ENCODE results near the gene TNIP1.

TNIP1 gene

DNA sequence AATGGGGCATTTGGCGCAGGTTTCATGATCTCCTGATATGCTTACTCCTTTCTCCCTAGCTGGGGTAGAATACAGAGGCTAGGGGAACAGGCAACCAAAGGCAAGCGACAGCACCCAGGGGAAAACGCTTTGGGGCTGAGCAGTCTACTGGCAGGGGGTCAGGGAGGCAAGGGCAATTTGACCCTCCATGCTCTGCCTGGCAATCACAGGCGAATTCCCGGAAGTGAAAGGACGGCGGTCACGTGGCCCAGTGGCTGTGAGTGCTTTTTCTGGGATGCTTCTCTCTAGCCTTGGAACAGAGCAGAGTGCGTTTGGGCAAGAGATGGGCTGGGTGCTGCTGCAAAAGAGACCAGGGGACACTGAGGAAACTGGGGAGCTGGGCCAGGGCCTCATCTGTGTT lies 54.7 kb downstream of the TNIP1 start:
- Histone ChIP-seq H3K4me1 (no peaks in the 10 kb centered on the region), H3K27me3 (no peaks in the 10 kb centered on the region), H3K4me3 (ENCODE audit: low read depth, low read length) (no peak overlapping the region), H3K36me3 (peaks cover 11% of the 10 kb centered on the region; the same call in 1 of the 2 replicates), H3K9me3 (no peaks in the 10 kb centered on the region)
- TF ChIP-seq, protein P1, sequence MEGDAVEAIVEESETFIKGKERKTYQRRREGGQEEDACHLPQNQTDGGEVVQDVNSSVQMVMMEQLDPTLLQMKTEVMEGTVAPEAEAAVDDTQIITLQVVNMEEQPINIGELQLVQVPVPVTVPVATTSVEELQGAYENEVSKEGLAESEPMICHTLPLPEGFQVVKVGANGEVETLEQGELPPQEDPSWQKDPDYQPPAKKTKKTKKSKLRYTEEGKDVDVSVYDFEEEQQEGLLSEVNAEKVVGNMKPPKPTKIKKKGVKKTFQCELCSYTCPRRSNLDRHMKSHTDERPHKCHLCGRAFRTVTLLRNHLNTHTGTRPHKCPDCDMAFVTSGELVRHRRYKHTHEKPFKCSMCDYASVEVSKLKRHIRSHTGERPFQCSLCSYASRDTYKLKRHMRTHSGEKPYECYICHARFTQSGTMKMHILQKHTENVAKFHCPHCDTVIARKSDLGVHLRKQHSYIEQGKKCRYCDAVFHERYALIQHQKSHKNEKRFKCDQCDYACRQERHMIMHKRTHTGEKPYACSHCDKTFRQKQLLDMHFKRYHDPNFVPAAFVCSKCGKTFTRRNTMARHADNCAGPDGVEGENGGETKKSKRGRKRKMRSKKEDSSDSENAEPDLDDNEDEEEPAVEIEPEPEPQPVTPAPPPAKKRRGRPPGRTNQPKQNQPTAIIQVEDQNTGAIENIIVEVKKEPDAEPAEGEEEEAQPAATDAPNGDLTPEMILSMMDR (IDR thresholded peaks at IDR 0.05; ENCODE audit: low read depth, low read length): no peak
- DNase-seq: no peak

DNA sequence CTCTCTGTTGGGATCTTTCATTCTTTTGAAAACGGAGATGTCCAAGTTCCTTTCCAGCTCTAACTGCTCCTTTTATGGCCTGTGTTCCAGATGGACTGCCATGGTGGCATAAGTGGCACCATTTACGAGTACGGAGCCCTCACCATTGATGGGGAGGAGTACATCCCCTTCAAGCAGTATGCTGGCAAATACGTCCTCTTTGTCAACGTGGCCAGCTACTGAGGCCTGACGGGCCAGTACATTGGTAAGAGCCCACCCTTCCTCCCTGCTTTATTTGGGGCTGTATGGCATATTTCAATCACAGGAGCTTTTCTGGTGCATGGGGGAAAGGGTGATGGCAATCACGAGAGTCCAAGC lies 55.6 kb downstream of the TNIP1 start:
- Histone ChIP-seq H3K4me1 (no peaks in the 10 kb centered on the region), H3K36me3 (peaks cover 11% of the 10 kb centered on the region; the same call in 1 of the 2 replicates), H3K4me3 (ENCODE audit: low read depth, low read length) (no peak overlapping the region), H3K9me3 (no peaks in the 10 kb centered on the region), H3K27me3 (no peaks in the 10 kb centered on the region)
- DNase-seq: no peak
- TF ChIP-seq, protein P1 (IDR thresholded peaks at IDR 0.05; ENCODE audit: low read depth, low read length): no peak

DNA sequence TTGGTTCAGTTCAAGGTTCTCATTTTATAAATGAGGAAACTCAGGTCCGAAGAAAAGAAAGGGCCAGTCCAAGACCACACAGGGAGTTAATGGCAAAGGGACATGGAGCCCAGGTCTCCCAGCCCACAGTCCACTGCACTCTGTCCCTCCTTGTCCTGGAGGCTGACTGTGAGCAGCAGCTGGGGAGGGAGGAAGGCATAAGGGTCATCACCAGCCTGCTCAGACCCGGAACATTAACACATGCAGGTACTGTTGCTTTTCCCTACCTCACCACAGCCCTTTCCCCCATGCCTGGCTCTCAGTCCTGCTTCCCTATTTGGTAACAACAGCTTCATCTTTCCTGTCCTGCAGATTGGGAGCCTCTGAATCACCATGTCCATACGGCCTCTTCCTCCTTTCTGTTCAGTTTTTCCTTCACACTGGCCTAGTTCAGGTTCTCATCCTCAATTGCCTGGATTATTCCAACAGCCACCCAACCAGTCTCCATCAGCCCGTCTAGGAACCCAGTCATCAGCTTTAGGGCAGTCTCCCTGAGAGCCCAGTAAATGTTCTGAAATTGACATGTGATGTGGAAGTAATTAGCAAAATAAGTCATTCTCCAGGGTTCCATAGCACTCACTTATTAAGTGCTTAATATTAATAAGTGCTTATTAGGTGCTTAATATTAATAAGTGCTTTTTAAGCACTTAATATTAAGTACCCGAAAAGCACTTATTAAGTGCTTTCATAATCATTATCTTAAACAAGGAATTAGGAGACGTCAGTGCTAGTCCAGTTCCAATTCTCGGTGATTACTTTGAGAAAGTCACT lies 56.2 kb downstream of the TNIP1 start:
- TF ChIP-seq, protein P1 (IDR thresholded peaks at IDR 0.05; ENCODE audit: low read depth, low read length): no peak
- Histone ChIP-seq H3K4me3 (ENCODE audit: low read depth, low read length) (no peak overlapping the region), H3K36me3 (peaks cover 7% of the 10 kb centered on the region; the same call in 1 of the 2 replicates), H3K27me3 (no peaks in the 10 kb centered on the region), H3K9me3 (no peaks in the 10 kb centered on the region), H3K4me1 (no peaks in the 10 kb centered on the region)
- DNase-seq: no peak

DNA sequence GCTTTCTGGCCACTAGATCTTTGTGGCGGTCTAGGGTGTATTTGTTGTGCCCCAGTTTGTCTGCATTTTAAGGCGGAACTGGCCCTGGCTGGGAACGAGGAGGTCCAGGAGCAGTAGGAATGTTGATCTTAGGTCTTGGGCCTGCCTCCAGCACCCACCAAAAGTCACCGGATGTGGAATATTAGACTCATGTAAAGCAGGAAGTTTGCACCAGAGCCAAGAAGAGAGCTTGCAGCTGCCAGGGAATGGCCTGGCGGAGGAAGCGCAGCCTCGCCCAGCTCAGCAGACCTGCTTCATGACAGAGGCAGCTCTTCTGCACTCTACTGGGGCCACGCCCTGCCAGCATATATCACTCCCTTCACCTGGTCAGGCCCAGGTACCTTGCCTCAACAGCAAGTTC lies 57.2 kb downstream of the TNIP1 start:
- DNase-seq: no peak
- Histone ChIP-seq H3K9me3 (no peaks in the 10 kb centered on the region), H3K36me3 (peaks cover under 1% of the 10 kb centered on the region; the same call in 1 of the 2 replicates), H3K27me3 (no peaks in the 10 kb centered on the region), H3K4me3 (ENCODE audit: low read depth, low read length) (no peak overlapping the region), H3K4me1 (no peaks in the 10 kb centered on the region)
- TF ChIP-seq, protein P1 (IDR thresholded peaks at IDR 0.05; ENCODE audit: low read depth, low read length): no peak

DNA sequence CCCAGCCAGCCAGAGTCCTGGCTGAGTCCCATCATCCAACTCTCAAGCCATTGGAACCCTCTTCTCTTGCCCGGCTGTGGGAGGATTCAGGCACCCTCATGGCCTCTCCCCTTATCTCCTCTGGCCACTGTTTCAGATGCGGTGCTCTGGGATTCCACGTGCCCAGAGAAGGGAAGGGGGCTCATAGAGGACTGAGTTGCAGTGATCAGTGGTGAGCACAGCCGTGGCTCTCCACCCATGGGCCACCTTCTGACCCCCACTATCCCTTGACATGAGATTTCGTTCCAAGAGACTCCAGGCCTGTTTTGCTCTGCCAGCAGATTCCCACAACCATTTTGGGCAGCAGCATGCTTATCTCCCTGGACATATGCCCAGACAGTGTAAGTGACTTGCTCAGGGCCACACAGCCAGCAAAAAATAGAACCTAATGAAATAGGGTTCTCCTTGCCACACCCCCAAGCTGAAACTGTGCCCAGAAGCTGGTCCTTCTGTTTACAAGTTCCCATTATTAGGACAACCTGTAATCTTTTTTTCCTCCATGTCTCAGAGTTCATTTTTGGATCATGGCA lies 57.7 kb downstream of the TNIP1 start:
- no peaks in the 10 kb centered on the region for H3K27me3 ChIP-seq
- TF ChIP-seq, protein P1 (IDR thresholded peaks at IDR 0.05; ENCODE audit: low read depth, low read length): no peak
- H3K9me3 ChIP-seq: no peaks in the 10 kb centered on the region
- no peaks in the 10 kb centered on the region; the same call in 1 of the 2 replicates for H3K36me3 ChIP-seq
- no peak for DNase-seq
- no peaks in the 10 kb centered on the region for H3K4me1 ChIP-seq
- H3K4me3 ChIP-seq (ENCODE audit: low read depth, low read length): no peak overlapping the region

DNA sequence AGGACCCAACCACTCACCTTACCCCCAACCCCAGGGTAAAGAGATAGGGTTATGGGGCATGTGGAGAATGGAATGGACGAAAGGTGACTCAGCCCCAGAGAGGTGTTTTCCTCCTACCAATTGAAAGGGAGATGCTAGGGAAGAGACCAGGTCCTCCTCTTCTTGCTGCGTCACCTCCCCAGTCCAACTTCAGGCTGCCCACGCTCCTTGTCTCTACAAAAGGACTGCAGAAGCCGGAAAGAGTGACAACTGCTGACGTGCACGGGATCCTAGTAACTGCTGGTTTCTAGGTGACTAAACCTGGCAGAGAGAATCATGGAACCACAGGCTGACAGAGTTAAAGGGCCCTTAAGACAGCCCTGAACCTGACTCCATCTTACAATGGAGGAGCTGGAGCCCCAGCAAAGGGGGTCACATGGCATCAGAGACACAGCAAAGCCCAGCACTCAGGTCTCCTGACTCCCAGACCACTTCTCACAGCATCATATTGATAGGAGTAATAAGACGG lies 58.3 kb downstream of the TNIP1 start:
- TF ChIP-seq, protein P1 (IDR thresholded peaks at IDR 0.05; ENCODE audit: low read depth, low read length): no peak
- H3K9me3 ChIP-seq: no peaks in the 10 kb centered on the region
- DNase-seq: no peak
- H3K27me3 ChIP-seq: no peaks in the 10 kb centered on the region
- H3K4me3 ChIP-seq (ENCODE audit: low read depth, low read length): no peak overlapping the region
- H3K36me3 ChIP-seq: no peaks in the 10 kb centered on the region
- no peaks in the 10 kb centered on the region for H3K4me1 ChIP-seq
